DOHH2 (cell line): ENCODE results near the gene CST6.

Experiments
- H3F3A ChIP-seq: fragments of 200-600 bp; sonication (generic), shearing (Covaris generic); 2 replicates; pipeline ENCODE4 v1.6.0; 2016; ENCODE audit warnings: antibody characterized with exemption, mild to moderate bottlenecking; ENCODE audit not compliant: control insufficient read depth, insufficient read depth
- H3K27ac ChIP-seq: fragments of 200-600 bp; sonication (generic); 2 replicates; pipeline ENCODE4 v1.5.1; 2014; ENCODE audit warnings: low read depth, mild to moderate bottlenecking, low read length, moderate library complexity
- H3K27me3 ChIP-seq: fragments of 200-600 bp; sonication (generic); 2 replicates; pipeline ENCODE4 v1.6.1; 2014; ENCODE audit warnings: mild to moderate bottlenecking, low read length, mixed read lengths; ENCODE audit not compliant: control insufficient read depth
- H3K36me3 ChIP-seq: fragments of 200-600 bp; sonication (generic); 2 replicates; pipeline ENCODE4 v1.6.1; 2014; ENCODE audit warnings: mild to moderate bottlenecking, low read length, moderate library complexity, mixed read lengths; ENCODE audit not compliant: control insufficient read depth
- H3K4me1 ChIP-seq: fragments of 200-600 bp; sonication (generic); 2 replicates; pipeline ENCODE4 v1.6.1; 2014; ENCODE audit warnings: mild to moderate bottlenecking, low read length, mixed read lengths; ENCODE audit not compliant: control insufficient read depth
- H3K4me2 ChIP-seq: fragments of 200-600 bp; sonication (generic); 2 replicates; pipeline ENCODE4 v1.6.0; 2014; ENCODE audit warnings: mild to moderate bottlenecking, low read length, moderate library complexity
- H3K4me3 ChIP-seq: fragments of 200-600 bp; sonication (generic); 2 replicates; pipeline ENCODE4 v1.5.1; 2014; ENCODE audit warnings: mild to moderate bottlenecking, low read length, mixed read lengths
- H3K79me2 ChIP-seq: fragments of 200-600 bp; sonication (generic); 2 replicates; pipeline ENCODE4 v1.6.1; 2014; ENCODE audit warnings: mild to moderate bottlenecking, low read length, mixed read lengths; ENCODE audit not compliant: control insufficient read depth
- H3K9me2 ChIP-seq: fragments of 200-600 bp; sonication (generic); replicated peaks from 2 replicates; pipeline ENCODE4 v1.6.1; 2014; ENCODE audit warnings: mild to moderate bottlenecking, low read length, mixed read lengths; ENCODE audit not compliant: control insufficient read depth
- H3K9me3 ChIP-seq: fragments of 200-600 bp; sonication (generic); 2 replicates; pipeline ENCODE4 v1.6.1; 2014; ENCODE audit warnings: antibody characterized with exemption, low read length, mixed read lengths; ENCODE audit not compliant: control insufficient read depth, insufficient read depth
- H4K20me1 ChIP-seq: fragments of 200-600 bp; sonication (generic); 2 replicates; pipeline ENCODE4 v1.6.0; 2014; ENCODE audit warnings: low read depth, mild to moderate bottlenecking, antibody characterized with exemption, low read length, moderate library complexity; ENCODE audit not compliant: control insufficient read depth, insufficient read depth
- CTCF ChIP-seq: fragments of 200-600 bp; sonication (generic); IDR thresholded peaks from one replicate; pipeline ENCODE4 v1.5.1; 2014; ENCODE audit warnings: antibody characterized with exemption, mild to moderate bottlenecking, low read depth, low read length; ENCODE audit not compliant: poor library complexity, severe bottlenecking
- EZH2phosphoT487 ChIP-seq: fragments of 200-600 bp; sonication (generic); IDR thresholded peaks from 2 replicates; pipeline ENCODE4 v1.6.1; 2017; ENCODE audit warnings: borderline replicate concordance, mild to moderate bottlenecking, antibody characterized with exemption, low read length, moderate library complexity, mixed read lengths

CST6 gene

GRCh38 chr11:66042996-66043906, 31.4 kb downstream of the CST6 start:
- H3K27ac ChIP-seq, result no peak overlapping the region
- H3K4me3 ChIP-seq, result no peak overlapping the region
- peaks cover 8% of the 10 kb centered on the region for H3K4me1 ChIP-seq
- no peaks in the 10 kb centered on the region for H3K79me2 ChIP-seq
- no peaks in the 10 kb centered on the region; the same call in 1 of the 2 replicates for H3K27me3 ChIP-seq
- no peaks in the 10 kb centered on the region for H3K9me2 ChIP-seq
- no peak overlapping the region for H3K4me2 ChIP-seq
- H4K20me1 ChIP-seq, result no peaks in the 10 kb centered on the region
- H3F3A ChIP-seq, result no peaks in the 10 kb centered on the region; the same call in 1 of the 2 replicates
- TF ChIP-seq EZH2phosphoT487 (no peak), CTCF (no peak)
- no peaks in the 10 kb centered on the region for H3K9me3 ChIP-seq
- no peaks in the 10 kb centered on the region for H3K36me3 ChIP-seq

GRCh38 chr11:66044757-66045156, 32.9 kb downstream of the CST6 start:
- Histone ChIP-seq H3K9me3 (no peaks in the 10 kb centered on the region), H3K4me1 (peaks cover 15% of the 10 kb centered on the region), H3K9me2 (no peaks in the 10 kb centered on the region), H3K27me3 (no peaks in the 10 kb centered on the region; the same call in 1 of the 2 replicates), H3K4me2 (peak overlapping the region; percentile 50), H3F3A (no peaks in the 10 kb centered on the region; the same call in 1 of the 2 replicates), H4K20me1 (no peaks in the 10 kb centered on the region), H3K36me3 (no peaks in the 10 kb centered on the region), H3K27ac (no peak overlapping the region), H3K4me3 (peak overlapping the region; percentile 34), H3K79me2 (no peaks in the 10 kb centered on the region)
- TF ChIP-seq CTCF, result no peak
- TF ChIP-seq EZH2phosphoT487, result no peak

GRCh38 chr11:66045177-66045639, 33.4 kb downstream of the CST6 start:
- no peaks in the 10 kb centered on the region; the same call in 1 of the 2 replicates for H3F3A ChIP-seq
- peak overlapping the region; percentile 50 for H3K4me2 ChIP-seq
- no peaks in the 10 kb centered on the region for H3K36me3 ChIP-seq
- H3K9me2 ChIP-seq, result no peaks in the 10 kb centered on the region
- H3K4me3 ChIP-seq, result peak overlapping the region; percentile 34
- H3K27ac ChIP-seq, result no peak overlapping the region
- H3K9me3 ChIP-seq, result no peaks in the 10 kb centered on the region
- TF ChIP-seq CTCF, result peak; percentile 94
- no peak for TF ChIP-seq EZH2phosphoT487
- H3K79me2 ChIP-seq, result no peaks in the 10 kb centered on the region
- no peaks in the 10 kb centered on the region for H4K20me1 ChIP-seq
- H3K4me1 ChIP-seq, result peaks cover 15% of the 10 kb centered on the region
- H3K27me3 ChIP-seq, result no peaks in the 10 kb centered on the region; the same call in 1 of the 2 replicates
